Hepatocyte (in vitro differentiated cells): ENCODE results near the gene KCNC2.

Source experiments
- CTCF ChIP-seq: fragments of 200-600 bp; sonication (generic); IDR thresholded peaks from 2 replicates; pipeline ENCODE4 v1.5.1; 2016; ENCODE audit warnings: antibody characterized with exemption, mild to moderate bottlenecking; ENCODE audit not compliant: poor library complexity
- EZH2 ChIP-seq: fragments of 200-600 bp; sonication (generic); IDR thresholded peaks from 2 replicates; pipeline ENCODE4 v1.6.1; 2016; ENCODE audit warnings: antibody characterized with exemption, mild to moderate bottlenecking, borderline replicate concordance
- EZH2phosphoT487 ChIP-seq: fragments of 200-600 bp; sonication (generic); IDR thresholded peaks from one replicate; pipeline ENCODE4 v1.6.1; 2018; ENCODE audit warnings: antibody characterized with exemption, mild to moderate bottlenecking, low read depth, moderate library complexity; ENCODE audit not compliant: unreplicated experiment, severe bottlenecking

GRCh38 chr12:75170640-75171185, 38.9 kb downstream of the KCNC2 start:
- TF ChIP-seq CTCF (no peak), EZH2 (no peak), EZH2phosphoT487 (no peak)
